Embryonic facial prominence (tissue), 1 donor: Measurements from ENCODE around the gene PSMB8.

ENCODE experiments used
- DNase-seq: peaks from one replicate; pipeline ENCODE4 v3.0.0-alpha.2; 2016; ENCODE audit errors: extremely low spot score

Gene PSMB8

DNA sequence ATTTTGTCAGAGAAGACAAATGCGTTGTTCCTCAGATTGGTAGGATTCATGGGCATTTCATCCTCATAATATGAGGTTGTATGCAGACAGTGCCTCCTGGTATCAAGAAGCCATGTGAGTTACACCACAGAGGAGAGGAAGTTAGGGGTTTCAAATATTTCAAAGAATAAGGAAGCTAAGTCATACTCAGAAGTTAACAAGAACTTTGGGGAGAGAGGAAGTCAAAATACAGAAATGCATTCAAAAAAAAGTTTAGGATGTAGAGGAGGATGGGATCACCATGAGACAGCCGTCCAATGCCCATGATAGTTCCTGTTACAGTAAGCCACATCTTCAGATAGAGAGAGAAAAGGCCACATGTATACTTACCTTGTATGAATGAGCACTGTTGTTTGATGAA, 49.3 kb downstream of the PSMB8 start:
- DNase-seq, result no peak

GRCh38 chr6:32792901-32793435, 50.9 kb downstream of the PSMB8 start:
- no peak for DNase-seq
